GM19452 (cell line): ENCODE results near the gene PLEKHM3.
"Not testable (repeated sequence)": the region's sequence is repeated elsewhere in the genome, so short reads cannot be mapped to it uniquely, and the experiment has no call there.

ENCODE experiments used
- ATAC-seq: cut with Tn5 transposase; IDR thresholded peaks from one replicate; pipeline ENCODE4 v1.9.1; 2021; ENCODE audit not compliant: unreplicated experiment

Gene PLEKHM3

GRCh38 chr2:207929923-207930322 lies 95.4 kb downstream of the PLEKHM3 start:
- no peak for ATAC-seq

DNA sequence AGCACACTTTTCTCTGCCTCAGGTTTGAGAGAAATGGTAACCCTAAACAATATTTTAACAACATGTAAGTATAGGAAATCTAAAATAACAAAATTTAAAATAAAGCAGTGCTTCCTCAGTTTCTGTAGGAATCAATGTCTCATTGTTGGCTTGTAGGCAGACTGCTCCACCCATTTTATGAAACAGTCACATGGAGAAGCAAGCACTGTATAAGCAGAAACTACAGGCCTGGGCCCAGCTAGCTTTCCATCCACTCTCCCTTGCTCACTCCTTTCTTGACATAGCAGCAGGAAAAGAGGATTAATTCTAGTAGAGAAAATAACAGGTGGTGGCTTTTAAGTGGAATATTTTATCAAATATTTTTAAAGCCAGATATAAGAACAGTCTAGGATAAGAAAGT lies 97.2 kb downstream of the PLEKHM3 start:
- no peak for ATAC-seq

GRCh38 chr2:207926989-207927300 lies 98.4 kb downstream of the PLEKHM3 start:
- ATAC-seq: no peak

DNA sequence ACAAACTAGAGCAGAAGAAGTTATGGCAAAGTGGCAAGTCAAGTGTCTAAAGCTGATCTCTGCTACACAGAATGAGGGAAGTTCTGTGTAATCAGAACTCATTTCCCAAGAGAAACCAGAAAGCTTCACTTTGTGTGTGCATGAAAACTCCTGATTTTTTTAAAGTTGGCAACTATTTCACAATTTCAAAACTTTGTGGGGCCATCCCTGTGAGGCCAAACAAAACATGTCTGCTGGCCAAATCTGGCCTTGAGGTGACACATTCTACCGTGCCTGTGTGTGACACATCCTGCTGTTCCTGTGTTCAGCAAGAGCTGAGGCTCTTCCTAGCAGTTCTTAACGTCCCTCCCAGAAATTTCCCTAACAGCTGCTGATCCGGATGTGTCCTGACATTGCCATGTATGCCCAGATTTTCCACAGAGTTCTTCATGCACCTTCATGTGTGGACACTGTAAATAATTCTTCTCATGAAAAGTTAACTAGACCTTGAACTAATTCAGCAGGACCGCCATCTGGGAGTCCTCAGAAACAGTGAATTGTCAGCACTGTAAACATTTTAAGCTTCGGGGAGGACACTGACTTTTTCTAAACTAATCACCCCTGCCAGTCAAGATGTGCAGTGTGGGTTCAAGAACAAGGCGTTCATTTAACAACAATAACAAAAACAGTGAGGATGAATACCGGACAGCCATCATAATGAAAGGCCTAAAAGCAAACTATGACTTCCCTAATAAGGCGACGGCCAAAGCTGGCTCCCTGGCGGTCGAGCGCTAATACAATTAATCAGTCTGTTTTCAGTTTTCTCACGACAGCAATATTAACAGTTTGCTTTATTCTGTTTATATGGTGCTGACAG lies 99.0 kb downstream of the PLEKHM3 start:
- no peak for ATAC-seq

- no peak for ATAC-seq
These were observed 99.7 kb downstream of the PLEKHM3 start for GRCh38 chr2:207925601-207926000.

GRCh38 chr2:207921606-207922005 lies 103.7 kb downstream of the PLEKHM3 start:
- no peak for ATAC-seq

DNA sequence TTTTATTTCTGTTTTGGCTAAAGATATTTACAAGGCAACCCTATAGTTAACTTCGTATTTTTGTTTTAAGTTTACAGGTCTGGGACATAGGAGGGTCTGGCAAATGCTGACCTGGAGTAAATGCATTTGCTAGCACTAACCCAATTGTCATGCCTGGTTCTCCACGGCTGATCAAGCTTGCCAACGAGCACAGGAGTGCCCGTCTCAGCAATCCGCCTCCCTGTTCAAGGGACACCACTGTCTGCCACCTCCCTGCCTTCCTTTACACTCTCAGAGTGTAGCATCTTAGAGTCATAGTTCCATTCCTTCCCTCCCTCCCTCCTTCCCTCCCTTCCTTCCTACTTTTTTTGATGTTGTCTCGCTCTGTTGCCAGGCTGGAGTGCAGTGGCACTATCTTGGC lies 104.6 kb downstream of the PLEKHM3 start:
- ATAC-seq: no peak

DNA sequence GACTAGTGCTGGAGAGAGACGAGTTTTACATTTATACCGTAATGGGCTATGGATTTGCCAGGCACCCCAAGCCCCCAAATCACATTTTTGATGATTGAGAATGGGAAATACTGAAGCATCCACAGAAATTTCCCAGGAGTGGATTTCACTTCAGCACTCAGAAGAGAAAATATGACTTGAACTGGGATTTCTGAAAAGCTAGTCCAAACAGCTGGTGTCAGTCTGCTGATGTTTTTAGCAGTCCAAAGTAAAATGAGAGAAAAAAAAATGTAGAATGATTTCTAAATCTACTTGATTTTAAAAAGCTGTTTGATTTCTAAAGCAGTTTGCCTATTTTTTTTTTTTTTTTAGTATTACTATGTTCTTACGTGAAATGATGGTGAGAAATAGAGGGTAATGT lies 105.0 kb downstream of the PLEKHM3 start:
- no peak for ATAC-seq

DNA sequence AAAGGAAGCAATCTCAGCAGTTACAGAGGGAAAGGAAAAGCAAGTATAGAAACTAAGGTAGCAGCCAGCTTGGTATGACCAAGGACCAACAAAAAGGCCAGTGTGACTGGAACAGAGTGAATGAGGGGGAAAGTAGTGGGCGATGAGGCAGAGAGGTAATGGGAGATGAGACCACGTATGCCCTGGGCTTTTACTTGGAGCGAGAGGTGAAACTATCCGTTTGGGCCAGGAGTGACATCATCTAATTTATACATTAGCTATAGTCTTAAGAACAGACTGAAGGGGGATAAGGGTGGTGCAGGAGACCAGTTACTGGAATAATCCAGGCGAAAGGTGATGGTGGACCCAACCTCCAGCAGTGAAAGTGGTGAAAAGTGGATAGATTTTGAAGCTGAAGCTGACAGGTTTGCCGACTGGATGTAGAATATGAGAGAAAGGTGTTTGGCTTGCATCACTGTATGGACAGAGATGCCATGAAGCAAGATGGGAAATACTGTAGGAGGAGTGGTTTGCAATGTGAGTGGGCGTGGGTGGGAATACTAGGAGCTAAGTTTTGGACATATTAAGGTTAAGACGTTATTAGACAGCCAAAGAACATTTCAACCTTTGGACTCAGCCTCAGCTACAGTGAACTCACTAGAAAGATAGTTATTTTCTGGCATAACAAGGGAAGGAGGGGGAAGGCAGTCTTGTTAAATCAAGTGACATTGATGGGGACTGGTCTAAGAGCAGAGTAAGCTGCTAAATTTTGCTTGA lies 106.0 kb downstream of the PLEKHM3 start:
- no peak for ATAC-seq

DNA sequence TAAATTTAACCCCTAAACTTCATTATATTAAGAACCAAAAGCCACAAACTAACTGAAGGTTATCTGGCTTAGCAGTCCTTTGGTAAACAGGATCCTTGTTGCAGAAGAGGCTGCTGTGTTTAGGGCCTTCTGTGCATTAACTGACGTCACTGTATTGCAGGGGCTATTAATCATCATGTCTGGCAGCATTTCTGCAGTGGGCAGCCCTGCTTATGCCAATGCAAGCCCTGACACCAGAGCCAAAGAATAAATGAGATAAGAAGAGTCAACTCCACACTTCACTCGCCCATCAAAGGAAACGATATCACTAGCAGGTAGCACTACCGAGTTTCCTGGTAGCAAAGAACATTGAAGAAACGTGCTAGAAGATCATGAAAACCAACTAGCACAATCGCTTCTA lies 110.6 kb downstream of the PLEKHM3 start:
- ATAC-seq: no peak

DNA sequence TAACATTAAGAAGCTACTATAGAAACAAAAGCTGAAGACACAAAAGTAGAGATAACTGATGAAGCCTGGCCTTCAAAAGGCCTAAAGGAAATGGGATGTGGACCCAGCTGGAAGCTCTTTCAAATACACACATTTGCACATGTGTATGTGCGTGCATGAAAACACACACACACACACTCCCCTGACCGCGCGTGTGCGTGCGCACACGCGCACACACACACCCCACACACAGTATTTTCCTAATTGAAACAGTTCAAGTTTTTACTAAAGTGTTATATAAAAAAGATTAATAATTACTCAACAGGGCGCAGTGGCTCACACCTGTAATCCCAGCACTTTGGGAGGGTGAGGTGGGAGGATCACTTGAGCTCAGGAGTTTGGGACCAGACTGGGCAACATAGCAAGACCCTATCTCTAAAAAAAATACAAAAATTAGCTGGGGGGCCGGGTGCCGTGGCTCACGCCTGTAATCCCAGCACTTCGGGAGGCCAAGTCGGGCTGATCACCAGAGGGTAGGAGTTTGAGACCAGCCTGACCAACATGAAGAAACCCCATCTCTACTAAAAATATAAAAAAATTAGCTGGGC lies 111.5 kb downstream of the PLEKHM3 start:
- no peak for ATAC-seq

DNA sequence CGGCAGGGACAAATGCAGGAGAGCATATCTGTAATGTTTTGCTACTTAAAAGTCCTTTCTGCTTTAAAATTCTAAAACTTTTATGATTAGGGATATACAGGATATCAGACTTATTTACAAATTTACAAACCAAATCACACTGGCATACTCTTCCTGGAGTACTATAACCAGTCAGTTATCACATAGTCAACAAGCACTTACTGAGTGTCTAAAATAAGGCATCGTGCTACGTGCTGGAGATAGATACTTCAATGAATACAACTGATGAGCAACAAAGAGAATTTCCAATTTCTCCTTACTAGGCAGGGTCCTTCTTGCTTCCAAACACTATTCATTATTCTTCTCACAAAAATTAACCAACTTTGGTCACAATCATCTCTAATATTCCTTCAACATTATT lies 113.5 kb downstream of the PLEKHM3 start:
- ATAC-seq: no peak

- no peak for ATAC-seq
These were observed 114.1 kb downstream of the PLEKHM3 start for GRCh38 chr2:207911215-207911614.

DNA sequence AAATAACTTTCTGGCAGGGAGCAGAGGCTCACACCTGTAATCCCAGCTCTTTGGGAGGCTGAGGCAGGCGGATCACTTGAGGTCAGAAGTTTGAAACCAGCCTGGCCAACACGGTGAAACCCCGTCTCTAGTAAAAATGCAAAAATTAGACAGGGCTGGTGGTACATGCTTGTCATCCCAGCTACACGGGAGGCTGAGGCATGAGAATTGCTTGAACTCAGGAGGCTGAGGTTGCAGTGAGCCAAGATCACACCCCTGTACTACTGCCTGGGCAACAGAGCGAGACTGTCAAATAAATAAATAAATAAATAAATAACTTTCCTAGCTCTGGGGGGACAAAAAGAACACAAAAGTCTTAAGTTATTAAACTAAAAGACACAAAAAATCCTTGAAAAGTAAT lies 118.8 kb downstream of the PLEKHM3 start:
- not testable (repeated sequence) for ATAC-seq

- no peak for ATAC-seq
These were observed 119.8 kb downstream of the PLEKHM3 start for GRCh38 chr2:207905546-207905945.

- ATAC-seq: no peak
These were observed 122.1 kb downstream of the PLEKHM3 start for GRCh38 chr2:207903236-207903635.

DNA sequence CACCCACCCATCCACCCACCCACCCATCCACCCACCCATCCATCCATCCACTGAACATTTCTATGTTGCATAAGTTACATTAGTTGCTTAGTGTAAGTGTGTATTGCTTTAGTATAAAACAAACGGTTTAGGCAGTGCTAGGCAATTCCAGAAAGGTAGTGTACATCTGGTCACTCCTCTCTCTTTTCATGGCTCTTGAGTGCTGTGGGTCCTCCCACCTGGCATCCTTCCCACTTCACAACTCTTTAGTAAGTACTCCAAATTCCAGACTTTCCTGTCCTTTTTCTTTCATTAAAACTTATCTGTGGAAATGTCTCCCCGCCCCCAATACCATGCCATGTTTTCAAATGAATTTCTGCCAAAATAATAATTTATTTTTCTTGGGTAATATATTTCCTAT lies 122.5 kb downstream of the PLEKHM3 start:
- no peak for ATAC-seq

GRCh38 chr2:207901829-207902228 lies 123.5 kb downstream of the PLEKHM3 start:
- ATAC-seq: no peak

GRCh38 chr2:207901401-207901800 lies 123.9 kb downstream of the PLEKHM3 start:
- ATAC-seq: no peak

GRCh38 chr2:207898354-207898695 lies 127.0 kb downstream of the PLEKHM3 start:
- ATAC-seq: no peak

DNA sequence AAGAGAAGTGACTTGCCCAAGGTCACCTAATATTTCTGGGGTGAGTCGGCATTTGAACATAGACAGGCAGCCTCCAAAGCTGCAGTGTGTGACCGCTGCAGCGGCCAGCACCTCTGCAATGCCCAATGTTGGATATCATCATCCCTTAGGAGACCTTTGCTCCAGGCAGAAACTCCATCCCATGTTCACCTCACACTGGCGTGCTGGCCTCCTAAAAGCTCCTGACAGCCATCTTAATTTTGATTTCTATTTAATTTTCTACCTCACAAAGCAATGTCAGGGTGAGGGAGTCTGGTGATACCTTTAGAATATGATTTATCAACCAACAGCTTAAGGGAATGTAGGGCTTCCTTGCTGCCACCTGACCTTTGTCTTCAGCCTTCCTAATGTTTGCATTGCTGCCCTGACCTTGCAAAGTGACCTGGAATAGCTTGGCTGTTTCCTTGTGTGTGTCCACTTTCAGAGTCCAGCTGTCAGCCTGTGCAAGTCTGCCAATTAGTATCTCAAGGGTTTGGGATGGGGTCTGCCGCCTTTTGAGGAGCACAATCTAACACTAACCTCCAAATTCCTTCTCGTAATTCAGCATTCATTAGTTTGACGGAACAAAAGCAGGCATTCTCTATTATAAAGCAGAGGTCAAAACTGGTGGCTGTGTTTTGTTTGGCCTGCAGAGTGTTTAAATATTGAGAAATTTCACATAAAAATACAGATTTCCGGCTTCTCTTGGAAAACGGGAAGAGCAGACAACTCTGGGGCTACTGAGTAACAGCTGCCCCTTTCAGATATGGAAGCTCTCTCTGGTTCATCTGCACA lies 127.6 kb downstream of the PLEKHM3 start:
- no peak for ATAC-seq
